BLaER1 (cell line): ENCODE results near the gene MYADML2.

Experiments
- H3K27ac ChIP-seq: shearing (Covaris generic); formaldehyde crosslinking; 2 replicates; pipeline ENCODE4 v1.8.1; 2022
- H3K27me3 ChIP-seq: shearing (Covaris generic); formaldehyde crosslinking; 2 replicates; pipeline ENCODE4 v1.8.1; 2022
- H3K36me3 ChIP-seq: shearing (Covaris generic); formaldehyde crosslinking; 2 replicates; pipeline ENCODE4 v1.8.1; 2022
- H3K4me1 ChIP-seq: shearing (Covaris generic); formaldehyde crosslinking; 2 replicates; pipeline ENCODE4 v1.8.1; 2022
- H3K4me2 ChIP-seq: shearing (Covaris generic); formaldehyde crosslinking; 2 replicates; pipeline ENCODE4 v1.8.1; 2022
- H3K4me3 ChIP-seq: shearing (Covaris generic); formaldehyde crosslinking; 2 replicates; pipeline ENCODE4 v1.8.1; 2022
- H3K9ac ChIP-seq: shearing (Covaris generic); formaldehyde crosslinking; 2 replicates; pipeline ENCODE4 v1.8.1; 2022
- H3K9me3 ChIP-seq: shearing (Covaris generic); formaldehyde crosslinking; 2 replicates; pipeline ENCODE4 v1.8.1; 2022
- H4K20me1 ChIP-seq: shearing (Covaris generic); formaldehyde crosslinking; 2 replicates; pipeline ENCODE4 v1.8.1; 2022
- Cebpa-rat ChIP-seq: shearing (Covaris generic); IDR thresholded peaks from 2 replicates; pipeline ENCODE4 v1.8.1; 2022

The MYADML2 gene

DNA sequence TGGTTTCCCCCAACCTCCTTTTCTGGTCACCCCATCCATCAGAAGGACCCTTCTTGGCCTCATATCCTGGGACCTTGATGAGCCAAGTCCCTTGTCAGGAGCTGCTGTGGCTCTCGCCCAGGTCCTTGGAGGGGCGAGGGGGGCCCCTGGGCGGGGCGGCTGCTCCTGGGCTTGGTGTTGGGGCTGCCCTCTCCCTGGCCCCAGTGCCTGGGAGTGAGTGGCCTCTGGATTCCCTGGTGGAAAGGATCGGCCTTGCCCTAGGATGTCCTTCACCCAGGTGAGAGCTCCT lies 20.2 kb upstream of the MYADML2 start:
- Histone ChIP-seq H3K4me3 (peak overlapping the region; percentile 59), H4K20me1 (peaks cover 9% of the 10 kb centered on the region), H3K9ac (peak overlapping the region; percentile 65), H3K4me1 (peaks cover 45% of the 10 kb centered on the region), H3K27ac (peak overlapping the region; percentile 82), H3K27me3 (peaks cover 53% of the 10 kb centered on the region), H3K4me2 (peak overlapping the region; percentile 100), H3K36me3 (no peaks in the 10 kb centered on the region), H3K9me3 (no peaks in the 10 kb centered on the region)
- no peak for TF ChIP-seq Cebpa-rat

DNA sequence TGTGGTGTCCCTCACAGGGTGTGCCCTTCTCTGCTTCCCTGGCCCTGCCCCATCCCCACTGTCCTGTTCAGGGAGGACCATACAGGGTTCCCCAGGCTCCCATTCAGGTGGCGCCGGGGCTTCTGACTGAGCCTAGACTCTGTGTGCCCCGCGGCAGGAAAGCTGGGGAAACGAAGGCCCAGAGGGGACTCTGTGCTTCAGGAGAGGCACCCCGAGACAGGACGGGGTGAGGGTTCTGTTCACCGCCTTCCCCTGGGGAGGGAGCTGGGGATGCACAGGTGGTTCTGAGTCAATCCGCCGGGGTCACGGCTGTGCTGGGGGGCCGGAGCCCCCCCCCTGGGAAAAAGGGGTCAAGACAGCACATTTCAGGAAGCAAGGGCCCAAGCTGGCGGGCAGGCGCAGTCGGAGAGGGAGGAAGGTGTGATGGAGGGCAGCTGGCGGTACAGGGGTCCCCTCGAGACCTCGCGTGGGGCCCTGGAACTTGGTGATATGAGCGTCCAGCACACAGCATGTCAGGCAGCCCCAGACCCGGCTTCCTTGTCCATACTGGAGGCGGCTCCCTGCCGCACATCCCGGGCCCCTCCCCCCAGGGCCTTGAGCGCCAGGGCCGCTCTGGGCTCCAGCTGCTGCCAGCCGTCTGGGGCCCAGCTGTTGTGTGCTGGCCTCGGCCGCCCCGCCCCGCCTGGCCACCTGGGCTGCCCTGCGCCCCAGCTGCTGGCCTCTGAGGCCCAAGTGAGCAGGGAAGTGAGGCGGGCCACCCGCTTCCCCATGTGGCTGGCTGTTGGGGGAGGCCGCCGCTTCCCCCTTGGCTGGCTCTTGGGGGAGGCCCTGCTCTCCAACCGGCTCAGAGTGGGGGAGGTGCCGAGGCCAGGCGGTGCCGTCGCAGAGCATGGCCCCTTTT lies 19.6 kb upstream of the MYADML2 start:
- H3K27ac ChIP-seq: peak overlapping the region; percentile 82
- peaks cover 45% of the 10 kb centered on the region for H3K4me1 ChIP-seq
- peak overlapping the region; percentile 59 for H3K4me3 ChIP-seq

GRCh38 chr17:81964081-81964849 lies 17.2 kb upstream of the MYADML2 start:
- H3K4me1 ChIP-seq: peaks cover 58% of the 10 kb centered on the region
- H3K36me3 ChIP-seq: no peaks in the 10 kb centered on the region
- H3K27me3 ChIP-seq: peaks cover 82% of the 10 kb centered on the region

More for the DNA sequence above, 19.6 kb upstream of the MYADML2 start:
- TF ChIP-seq Cebpa-rat: no peak
- peak overlapping the region; percentile 65 for H3K9ac ChIP-seq
- peaks cover 15% of the 10 kb centered on the region for H4K20me1 ChIP-seq
- H3K4me2 ChIP-seq: peak overlapping the region; percentile 100
- H3K9me3 ChIP-seq: no peaks in the 10 kb centered on the region
- peaks cover 59% of the 10 kb centered on the region for H3K27me3 ChIP-seq
- H3K36me3 ChIP-seq: no peaks in the 10 kb centered on the region

DNA sequence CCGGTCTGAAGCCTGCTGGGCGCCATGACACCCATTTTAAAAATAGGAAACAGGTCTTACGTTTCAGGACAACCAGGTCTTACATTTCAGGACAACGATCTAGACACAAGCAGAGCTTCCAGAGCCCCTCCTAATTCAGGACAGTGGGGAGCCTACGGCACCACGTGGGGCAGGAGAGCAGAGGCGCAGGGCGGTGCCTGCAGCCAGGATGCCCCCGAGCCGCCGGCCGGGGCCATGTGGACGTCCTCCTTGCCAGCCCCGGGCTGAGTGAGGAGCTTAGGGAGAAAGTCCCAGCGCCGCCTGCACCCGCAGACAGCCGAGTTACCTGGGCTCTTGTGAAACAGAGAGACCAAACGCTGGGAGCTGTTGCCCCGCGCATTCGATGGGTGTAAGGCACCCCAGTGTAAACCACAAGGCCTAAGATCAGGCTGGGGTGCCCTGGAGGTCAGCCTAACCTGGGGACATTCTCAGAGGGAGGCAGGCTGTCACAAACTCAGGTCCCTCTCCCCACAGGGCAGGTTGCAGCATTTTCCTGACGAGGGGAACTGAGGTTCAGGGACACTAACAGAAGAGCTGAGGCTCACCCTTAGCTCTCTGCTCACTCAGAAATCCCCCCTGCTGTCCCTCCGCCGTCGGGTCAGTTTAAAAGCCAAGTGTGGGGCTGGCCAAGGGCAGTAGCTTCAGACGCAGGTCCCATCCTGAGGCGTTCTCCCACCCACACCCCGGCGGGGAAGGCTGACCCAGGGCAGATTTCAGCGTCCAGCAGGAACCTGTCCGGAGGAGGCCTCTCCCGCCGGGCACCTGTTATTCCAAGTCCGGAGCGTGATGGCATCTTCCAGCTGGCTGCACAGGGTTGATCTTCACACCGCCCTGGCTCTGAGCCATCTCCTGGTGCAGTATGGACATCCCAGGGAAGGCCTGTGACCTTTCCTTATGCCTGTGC lies 15.7 kb upstream of the MYADML2 start:
- Histone ChIP-seq H3K9ac (no peak overlapping the region), H3K4me3 (no peak overlapping the region), H3K27ac (no peak overlapping the region), H4K20me1 (peaks cover 29% of the 10 kb centered on the region), H3K4me1 (peaks cover 48% of the 10 kb centered on the region), H3K27me3 (peaks cover 97% of the 10 kb centered on the region), H3K4me2 (no peak overlapping the region), H3K36me3 (no peaks in the 10 kb centered on the region), H3K9me3 (no peaks in the 10 kb centered on the region)
- TF ChIP-seq Cebpa-rat: no peak

More at GRCh38 chr17:81964081-81964849, 17.2 kb upstream of the MYADML2 start:
- Histone ChIP-seq H3K9me3 (no peaks in the 10 kb centered on the region), H3K4me2 (no peak overlapping the region), H4K20me1 (peaks cover 29% of the 10 kb centered on the region), H3K27ac (no peak overlapping the region), H3K9ac (no peak overlapping the region), H3K4me3 (no peak overlapping the region)
- no peak for TF ChIP-seq Cebpa-rat

DNA sequence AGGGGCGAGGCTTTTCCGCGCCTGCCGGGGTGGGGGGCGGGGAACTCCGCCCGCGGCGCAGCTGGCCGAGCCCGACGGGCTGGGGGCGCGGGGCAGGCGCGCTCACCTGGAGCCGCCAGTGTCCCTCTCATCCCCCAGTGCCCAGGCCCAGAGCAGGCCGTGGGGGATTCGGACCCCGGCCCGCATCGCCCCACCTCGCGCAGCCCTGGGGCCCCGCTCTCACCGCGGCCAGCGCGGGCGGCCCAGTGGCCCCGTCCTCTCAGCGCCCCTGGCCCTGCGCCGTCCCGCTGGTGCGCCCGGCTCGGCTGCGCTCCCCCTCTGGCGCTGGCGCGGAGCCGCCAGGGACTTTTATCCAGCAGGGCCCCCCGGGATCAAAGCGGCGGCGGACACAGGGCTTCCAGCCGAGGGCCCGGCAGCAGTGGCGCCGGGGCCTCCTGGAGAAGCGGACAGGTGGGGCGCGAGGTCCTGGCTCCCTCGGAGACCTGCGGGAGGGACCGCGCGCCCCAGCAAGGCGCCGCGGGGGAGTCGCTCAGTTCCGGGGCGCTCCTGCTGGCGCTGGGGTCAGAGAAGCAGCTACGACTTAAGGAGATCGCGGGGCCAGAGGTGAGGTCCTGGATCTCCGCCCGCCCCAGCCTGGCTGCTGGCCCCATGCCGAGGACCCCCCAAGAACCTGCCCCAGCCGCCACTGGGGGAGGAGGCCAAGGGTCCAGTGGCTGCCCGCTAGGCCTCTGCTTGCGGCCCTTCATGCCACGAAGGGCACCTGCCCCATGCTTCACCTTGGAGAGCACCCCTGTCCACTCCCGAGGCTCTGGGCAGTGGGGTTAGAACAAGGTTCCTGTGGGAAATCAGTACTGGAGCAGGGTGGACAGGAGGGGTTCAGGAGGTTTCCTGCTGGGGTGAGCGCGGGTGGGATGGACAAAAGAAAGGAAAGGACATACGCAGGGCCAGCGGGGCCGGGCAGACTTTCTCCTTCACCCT lies 14.8 kb upstream of the MYADML2 start:
- TF ChIP-seq Cebpa-rat: no peak
- Histone ChIP-seq H3K4me1 (peaks cover 38% of the 10 kb centered on the region), H3K36me3 (no peaks in the 10 kb centered on the region), H3K9me3 (no peaks in the 10 kb centered on the region), H4K20me1 (peaks cover 29% of the 10 kb centered on the region), H3K27me3 (peaks cover 100% of the 10 kb centered on the region), H3K4me2 (peak overlapping the region; percentile 97), H3K4me3 (peak overlapping the region; percentile 65), H3K27ac (no peak overlapping the region), H3K9ac (no peak overlapping the region)

DNA sequence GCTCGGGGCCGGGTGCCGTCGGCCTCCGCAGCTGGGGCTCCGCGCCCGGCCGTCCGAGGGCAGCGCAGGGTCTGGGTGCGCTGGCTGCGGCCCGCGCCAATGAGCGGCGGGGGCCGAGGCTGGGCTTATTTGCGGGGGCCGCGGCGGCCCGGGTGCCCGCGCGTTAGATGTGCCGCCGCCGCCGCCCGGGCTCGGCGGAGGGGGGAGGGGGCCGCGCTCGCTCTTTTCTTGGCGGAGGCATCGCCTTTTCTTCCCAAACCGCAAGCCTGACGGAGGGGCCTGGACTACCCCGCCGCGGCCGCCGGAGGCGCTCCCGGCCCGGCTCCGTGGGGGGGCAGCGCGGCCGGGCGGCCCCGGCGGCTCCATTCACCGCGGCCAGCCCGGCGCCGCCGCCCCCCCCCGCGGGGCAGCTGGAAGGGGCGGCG lies 14.1 kb upstream of the MYADML2 start, which contains the start of gene NOTUM:
NOTUM (minus strand) TSS at position 101 of the 425 bp plus-strand sequence. CDS start 278 bp downstream, outside the sequence.
- Histone ChIP-seq H3K9ac (no peak within 1 kb of the TSS), H3K27me3 (peaks cover 96% of the 10 kb centered on the region), H3K9me3 (no peaks in the 10 kb centered on the region), H3K36me3 (no peaks in the 10 kb centered on the region), H3K4me1 (peaks cover 31% of the 10 kb centered on the region), H3K4me2 (peak within 1 kb of the TSS; percentile 97), H4K20me1 (peaks cover 29% of the 10 kb centered on the region), H3K27ac (no peak within 1 kb of the TSS), H3K4me3 (peak within 1 kb of the TSS; percentile 65)
- TF ChIP-seq Cebpa-rat: no peak

- no peak for TF ChIP-seq Cebpa-rat
- Histone ChIP-seq H3K4me3 (peak overlapping the region; percentile 65), H3K27ac (no peak overlapping the region), H3K4me2 (peak overlapping the region; percentile 97), H4K20me1 (peaks cover 29% of the 10 kb centered on the region), H3K36me3 (no peaks in the 10 kb centered on the region), H3K4me1 (peaks cover 24% of the 10 kb centered on the region), H3K9me3 (no peaks in the 10 kb centered on the region), H3K27me3 (peaks cover 89% of the 10 kb centered on the region), H3K9ac (no peak overlapping the region)
Measured at GRCh38 chr17:81960130-81960958, 13.3 kb upstream of the MYADML2 start.
